Type B pancreatic cell (in vitro differentiated cells): ENCODE results near the gene ZBTB42. TPM values are rescaled to one million over a fixed set of nuclear protein-coding genes. Genes with fewer than 3 reads are reported as not detected.
A peak's percentile ranks its signal among the peaks of the same experiment; 100 is the strongest.

ENCODE experiments used
- DNase-seq: peaks from one replicate; pipeline ENCODE4 v3.0.0; 2021; ENCODE audit warnings: mixed read lengths; ENCODE audit not compliant: unreplicated experiment; ENCODE audit errors: extremely low spot score
- H3K27ac Mint-ChIP-seq: 2 replicates; pipeline ENCODE4 v1.8.0; 2021; ENCODE audit warnings: mild to moderate bottlenecking, mixed read lengths
- H3K27me3 Mint-ChIP-seq: 2 replicates; pipeline ENCODE4 v1.8.0; 2021; ENCODE audit warnings: mixed read lengths
- H3K36me3 Mint-ChIP-seq: 2 replicates; pipeline ENCODE4 v1.8.0; 2021; ENCODE audit warnings: mixed read lengths
- H3K4me1 Mint-ChIP-seq: one replicate; pipeline ENCODE4 v1.8.0; 2021; ENCODE audit warnings: mixed read lengths; ENCODE audit not compliant: unreplicated experiment
- H3K4me3 Mint-ChIP-seq: 2 replicates; pipeline ENCODE4 v1.8.0; 2021; ENCODE audit warnings: mild to moderate bottlenecking, mixed read lengths
- H3K9me3 Mint-ChIP-seq: 2 replicates; pipeline ENCODE4 v1.8.0; 2021; ENCODE audit warnings: mixed read lengths
- total RNA-seq: library from RNA; stranded (reverse); gene quantifications from 2 replicates; pipeline ENCODE4 v1.2.1, GENCODE V29; 2021; ENCODE audit warnings: low replicate concordance
- TF ChIP-seq, protein P1 (sequence below): fragments of 200-600 bp; sonication (generic); conservative IDR thresholded peaks from 2 replicates; pipeline ENCODE4 v1.5.0; 2021; ENCODE audit warnings: antibody characterized with exemption, mild to moderate bottlenecking

The ZBTB42 gene
- total RNA-seq, 1 donor from 2014 or later = 6.6 TPM

DNA sequence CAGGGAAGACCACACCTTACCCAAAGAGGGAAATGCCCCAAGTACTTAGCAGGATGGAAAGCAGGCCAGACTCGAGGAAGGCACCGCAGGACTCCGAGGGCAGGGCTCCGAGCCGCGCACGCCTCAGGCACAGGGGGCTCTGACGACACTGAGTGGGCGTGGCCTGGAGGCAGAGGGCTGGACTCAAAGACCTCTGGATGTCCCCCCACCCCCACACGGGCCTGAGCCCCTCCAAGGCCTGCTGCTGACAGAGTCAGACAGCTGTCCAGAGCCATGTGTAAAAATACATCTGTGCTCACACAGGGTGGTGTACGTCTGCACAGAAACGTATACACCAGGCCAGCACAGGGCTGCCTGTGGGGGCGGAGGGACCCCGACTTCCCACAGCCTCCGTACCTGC, 6.8 kb upstream of the ZBTB42 start:
- no peak for DNase-seq
- TF ChIP-seq, protein P1, sequence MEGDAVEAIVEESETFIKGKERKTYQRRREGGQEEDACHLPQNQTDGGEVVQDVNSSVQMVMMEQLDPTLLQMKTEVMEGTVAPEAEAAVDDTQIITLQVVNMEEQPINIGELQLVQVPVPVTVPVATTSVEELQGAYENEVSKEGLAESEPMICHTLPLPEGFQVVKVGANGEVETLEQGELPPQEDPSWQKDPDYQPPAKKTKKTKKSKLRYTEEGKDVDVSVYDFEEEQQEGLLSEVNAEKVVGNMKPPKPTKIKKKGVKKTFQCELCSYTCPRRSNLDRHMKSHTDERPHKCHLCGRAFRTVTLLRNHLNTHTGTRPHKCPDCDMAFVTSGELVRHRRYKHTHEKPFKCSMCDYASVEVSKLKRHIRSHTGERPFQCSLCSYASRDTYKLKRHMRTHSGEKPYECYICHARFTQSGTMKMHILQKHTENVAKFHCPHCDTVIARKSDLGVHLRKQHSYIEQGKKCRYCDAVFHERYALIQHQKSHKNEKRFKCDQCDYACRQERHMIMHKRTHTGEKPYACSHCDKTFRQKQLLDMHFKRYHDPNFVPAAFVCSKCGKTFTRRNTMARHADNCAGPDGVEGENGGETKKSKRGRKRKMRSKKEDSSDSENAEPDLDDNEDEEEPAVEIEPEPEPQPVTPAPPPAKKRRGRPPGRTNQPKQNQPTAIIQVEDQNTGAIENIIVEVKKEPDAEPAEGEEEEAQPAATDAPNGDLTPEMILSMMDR = no peak
- peak overlapping the region; percentile 94 for H3K4me3 Mint-ChIP-seq
- H3K27ac Mint-ChIP-seq = peak overlapping the region; percentile 84
- H3K9me3 Mint-ChIP-seq = no peaks in the 10 kb centered on the region
- H3K27me3 Mint-ChIP-seq = peaks cover 13% of the 10 kb centered on the region
- peaks cover 25% of the 10 kb centered on the region for H3K4me1 Mint-ChIP-seq
- H3K36me3 Mint-ChIP-seq = no peaks in the 10 kb centered on the region

DNA sequence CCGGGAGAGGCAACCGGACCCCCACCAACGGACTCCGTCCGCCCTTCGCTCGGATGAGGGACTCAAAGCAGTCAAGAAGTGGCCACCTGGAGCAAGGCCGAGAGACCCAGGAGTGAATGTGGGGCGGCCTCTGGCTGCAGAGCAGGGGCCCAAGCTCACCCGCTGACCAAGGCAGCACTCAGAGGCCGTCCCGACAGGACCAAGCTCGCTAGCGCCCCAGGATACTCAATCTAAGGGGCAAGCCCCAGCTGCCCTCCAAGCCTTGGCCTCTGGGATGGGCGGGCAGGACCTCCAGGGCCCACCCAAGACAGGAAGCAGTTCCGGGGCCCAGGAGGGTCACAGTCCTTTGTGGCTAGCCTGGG, 6.3 kb upstream of the ZBTB42 start:
- Mint-ChIP-seq H3K9me3 (no peaks in the 10 kb centered on the region), H3K27ac (peak overlapping the region; percentile 84), H3K4me1 (peaks cover 30% of the 10 kb centered on the region), H3K27me3 (peaks cover 18% of the 10 kb centered on the region), H3K4me3 (peak overlapping the region; percentile 94), H3K36me3 (no peaks in the 10 kb centered on the region)
- DNase-seq = no peak
- TF ChIP-seq, protein P1 = no peak

DNA sequence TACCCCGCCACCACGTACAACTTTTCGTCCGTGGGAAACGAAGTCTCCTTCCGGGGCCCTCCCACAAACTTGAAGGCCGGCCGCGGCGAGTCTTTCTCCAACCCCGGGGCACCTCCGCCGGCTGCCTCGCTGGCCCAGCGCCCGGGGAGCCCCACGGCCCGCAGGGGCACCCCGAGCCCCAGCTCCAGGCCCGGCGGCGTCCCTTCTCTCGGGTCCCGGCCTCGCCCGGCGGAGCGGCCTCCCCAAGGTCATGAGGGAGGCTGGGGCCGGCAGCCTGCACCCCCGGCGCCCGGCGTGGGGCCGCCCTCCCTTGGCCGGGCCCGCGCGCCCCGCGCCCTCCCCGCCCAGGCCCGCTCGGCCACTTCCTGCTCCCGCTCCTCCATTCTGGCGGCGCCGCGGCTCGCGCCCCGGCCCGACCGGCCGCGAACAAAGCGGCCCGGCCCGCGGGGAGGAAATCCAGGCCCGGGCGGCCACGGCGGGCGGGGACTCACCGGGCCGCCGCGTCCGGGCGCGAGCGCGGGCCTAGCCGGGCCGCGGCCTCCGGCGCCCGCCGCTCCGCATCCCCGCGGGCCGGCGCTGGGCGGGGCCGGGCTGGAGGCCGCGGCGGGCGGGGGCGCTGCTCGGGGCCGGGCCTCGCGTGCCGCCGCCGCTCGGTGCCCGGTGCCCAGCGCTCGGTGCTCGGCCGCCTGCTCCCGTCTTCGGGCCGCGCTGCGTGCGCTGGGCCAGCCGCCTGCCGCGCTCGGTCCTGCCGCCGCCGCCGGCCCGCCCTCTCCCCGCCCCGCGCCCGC, 5.7 kb upstream of the ZBTB42 start, which contains the start of gene AKT1:
Gene AKT1 (minus strand): TSS at position 756 of the 788 bp plus-strand sequence. CDS start 3,105 bp downstream, outside the sequence.
- Mint-ChIP-seq H3K4me1 (peaks cover 32% of the 10 kb centered on the region), H3K27me3 (peaks cover 22% of the 10 kb centered on the region), H3K9me3 (no peaks in the 10 kb centered on the region), H3K4me3 (peak within 1 kb of the TSS; percentile 94), H3K36me3 (no peaks in the 10 kb centered on the region), H3K27ac (peak within 1 kb of the TSS; percentile 84)
- no peak for DNase-seq
- TF ChIP-seq, protein P1 = no peak

DNA sequence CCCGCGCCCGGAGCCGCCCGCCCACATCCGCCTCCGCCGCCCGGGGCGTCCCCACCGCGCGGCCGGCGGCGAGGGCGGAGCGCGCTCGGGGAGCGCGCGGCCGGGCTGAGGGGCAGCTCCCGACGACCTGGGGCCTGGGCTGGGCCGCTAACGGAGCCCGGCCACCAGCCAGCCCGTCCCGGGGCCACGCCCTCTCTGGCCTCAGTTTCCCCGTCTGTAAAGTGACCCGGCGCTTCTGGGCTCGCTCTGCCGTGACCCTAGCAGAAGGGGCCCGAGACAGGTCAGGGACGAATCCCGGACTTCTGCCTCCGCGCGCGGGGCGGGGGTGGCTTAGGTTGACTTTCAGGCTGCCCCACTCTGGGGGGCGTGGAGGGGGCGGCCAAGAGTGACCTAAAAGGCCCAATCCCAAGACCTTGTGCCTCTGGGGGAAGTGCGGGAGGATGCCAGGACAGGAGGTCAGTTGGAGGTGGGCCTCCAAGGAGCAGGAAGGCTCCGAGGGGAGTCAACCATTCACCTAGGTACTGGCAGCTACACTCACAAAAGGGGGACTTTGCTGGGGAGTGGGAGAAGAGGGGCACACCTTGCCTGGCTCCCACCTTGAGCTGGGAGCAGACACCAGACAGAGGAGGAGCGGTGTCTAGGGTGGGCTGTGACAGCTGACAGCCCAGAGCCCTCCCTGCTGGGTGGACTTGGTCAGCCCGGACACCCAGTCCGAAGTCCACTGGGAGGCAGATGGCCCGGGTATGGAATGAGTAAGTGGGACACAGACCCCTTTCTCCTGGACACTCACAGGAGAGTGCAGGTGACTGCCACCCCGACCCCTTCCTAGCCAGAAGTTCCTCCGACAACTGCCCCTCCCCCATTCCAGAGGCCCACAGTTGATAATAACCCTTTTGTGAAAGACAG, 4.9 kb upstream of the ZBTB42 start:
- peak overlapping the region; percentile 80 for H3K4me3 Mint-ChIP-seq
- no peak for DNase-seq
- H3K27me3 Mint-ChIP-seq = peaks cover 22% of the 10 kb centered on the region
- TF ChIP-seq, protein P1 = no peak
- H3K4me1 Mint-ChIP-seq = peaks cover 32% of the 10 kb centered on the region
- peak overlapping the region; percentile 16 for H3K27ac Mint-ChIP-seq
- H3K36me3 Mint-ChIP-seq = no peaks in the 10 kb centered on the region
- no peaks in the 10 kb centered on the region for H3K9me3 Mint-ChIP-seq

DNA sequence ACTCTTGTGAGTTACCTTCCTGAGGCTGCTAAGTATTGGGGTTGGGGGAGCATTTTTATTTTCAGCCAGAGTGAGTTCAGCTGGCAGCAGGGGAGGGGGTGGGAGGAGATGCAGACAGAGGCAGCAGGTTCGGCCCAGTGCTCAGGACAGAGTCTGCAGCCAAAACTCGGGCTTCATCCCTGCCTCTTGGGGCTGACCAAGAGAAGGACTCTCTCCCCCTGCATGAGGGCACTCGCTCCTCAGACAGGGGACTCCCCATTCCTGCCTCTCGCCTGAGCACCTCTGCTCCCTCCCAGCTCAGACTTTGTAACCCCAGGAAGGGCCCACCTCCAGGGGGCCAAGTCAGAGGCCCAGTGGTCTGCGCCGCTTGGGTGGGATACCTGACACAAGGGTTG, 4.2 kb upstream of the ZBTB42 start:
- peak overlapping the region; percentile 80 for H3K4me3 Mint-ChIP-seq
- no peaks in the 10 kb centered on the region for H3K36me3 Mint-ChIP-seq
- H3K9me3 Mint-ChIP-seq = no peaks in the 10 kb centered on the region
- no peak for DNase-seq
- H3K4me1 Mint-ChIP-seq = peaks cover 32% of the 10 kb centered on the region
- no peak overlapping the region for H3K27ac Mint-ChIP-seq
- TF ChIP-seq, protein P1 = no peak
- H3K27me3 Mint-ChIP-seq = peaks cover 25% of the 10 kb centered on the region
